VCaP (cell line): ENCODE measurements around the gene KRT6A.
"Not testable (repeated sequence)": the region's sequence is repeated elsewhere in the genome, so short reads cannot be mapped to it uniquely, and the experiment has no call there.

Experiments used
- H3K27ac ChIP-seq: fragments of 450-650 bp; 2 replicates; pipeline ENCODE4 v1.5.1; 2017
- TF ChIP-seq, protein P1 (sequence below): fragments of 450-650 bp; conservative IDR thresholded peaks from 2 replicates; pipeline ENCODE4 v1.5.1; 2017; ENCODE audit warnings: mild to moderate bottlenecking, moderate library complexity

Gene KRT6A

DNA sequence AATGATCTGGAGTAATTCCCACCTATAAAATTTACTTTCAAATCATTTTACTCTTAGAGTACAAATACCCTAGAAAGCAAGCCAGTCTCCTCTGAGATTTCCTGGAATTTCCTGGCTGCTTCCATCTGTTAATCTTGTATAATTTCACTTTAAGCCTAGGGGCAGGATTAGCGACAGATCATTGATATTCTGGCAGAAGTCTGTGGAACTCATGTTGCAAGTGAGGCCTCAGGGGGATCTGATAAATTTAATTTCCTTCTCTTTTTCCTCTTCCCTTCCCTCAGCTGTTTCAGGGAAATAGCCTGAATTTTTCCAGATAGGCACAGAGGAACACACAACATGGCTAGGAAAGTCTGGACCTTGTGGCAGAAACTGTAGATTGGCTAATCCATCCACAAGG, 5.9 kb upstream of the KRT6A start:
- TF ChIP-seq, protein P1, sequence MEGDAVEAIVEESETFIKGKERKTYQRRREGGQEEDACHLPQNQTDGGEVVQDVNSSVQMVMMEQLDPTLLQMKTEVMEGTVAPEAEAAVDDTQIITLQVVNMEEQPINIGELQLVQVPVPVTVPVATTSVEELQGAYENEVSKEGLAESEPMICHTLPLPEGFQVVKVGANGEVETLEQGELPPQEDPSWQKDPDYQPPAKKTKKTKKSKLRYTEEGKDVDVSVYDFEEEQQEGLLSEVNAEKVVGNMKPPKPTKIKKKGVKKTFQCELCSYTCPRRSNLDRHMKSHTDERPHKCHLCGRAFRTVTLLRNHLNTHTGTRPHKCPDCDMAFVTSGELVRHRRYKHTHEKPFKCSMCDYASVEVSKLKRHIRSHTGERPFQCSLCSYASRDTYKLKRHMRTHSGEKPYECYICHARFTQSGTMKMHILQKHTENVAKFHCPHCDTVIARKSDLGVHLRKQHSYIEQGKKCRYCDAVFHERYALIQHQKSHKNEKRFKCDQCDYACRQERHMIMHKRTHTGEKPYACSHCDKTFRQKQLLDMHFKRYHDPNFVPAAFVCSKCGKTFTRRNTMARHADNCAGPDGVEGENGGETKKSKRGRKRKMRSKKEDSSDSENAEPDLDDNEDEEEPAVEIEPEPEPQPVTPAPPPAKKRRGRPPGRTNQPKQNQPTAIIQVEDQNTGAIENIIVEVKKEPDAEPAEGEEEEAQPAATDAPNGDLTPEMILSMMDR: no peak
- H3K27ac ChIP-seq: no peak overlapping the region

DNA sequence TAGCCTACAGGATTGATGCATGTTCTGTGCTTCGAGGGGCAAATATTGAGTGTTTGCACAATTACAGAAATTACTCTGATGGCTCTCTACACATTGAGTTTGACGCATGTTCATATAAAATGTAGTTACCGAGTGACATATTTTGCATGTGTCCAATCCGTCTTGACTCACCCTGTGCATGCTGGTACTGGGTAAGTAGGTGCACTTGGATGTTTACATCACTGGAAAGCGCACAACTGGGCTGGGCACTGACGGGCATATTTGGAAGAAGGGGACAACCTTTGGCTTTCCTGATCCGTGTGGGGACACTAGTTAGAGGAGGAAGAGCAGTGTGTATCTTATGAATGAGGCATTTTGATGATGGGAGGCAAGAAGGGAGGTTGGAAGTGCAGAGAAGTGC, 4.9 kb upstream of the KRT6A start:
- no peak overlapping the region for H3K27ac ChIP-seq
- TF ChIP-seq, protein P1: no peak

DNA sequence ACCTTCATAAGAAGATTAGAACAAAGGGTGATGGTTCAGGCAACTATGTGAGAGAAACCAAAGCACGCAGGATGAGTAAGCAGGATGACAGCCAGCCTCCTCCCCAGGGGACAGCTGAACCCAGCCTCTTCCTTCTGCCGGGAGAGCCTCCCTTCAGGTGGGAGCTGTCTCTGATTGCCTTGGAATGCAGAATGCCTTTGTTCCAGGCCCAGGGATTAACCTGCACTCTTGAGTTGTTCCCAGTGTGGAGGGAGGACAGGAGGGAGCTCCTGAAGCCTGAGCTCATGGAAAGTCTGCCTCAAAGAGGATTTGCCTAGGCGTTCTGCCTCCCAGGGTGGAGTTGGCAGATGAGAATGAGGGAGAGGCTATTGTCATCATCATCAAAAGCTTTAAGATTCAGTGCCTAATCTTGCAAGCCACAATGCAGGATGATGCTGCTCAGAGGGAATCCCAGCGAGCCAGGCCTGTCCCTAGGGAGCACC, 3.6 kb upstream of the KRT6A start:
- no peak overlapping the region for H3K27ac ChIP-seq
- TF ChIP-seq, protein P1: no peak

DNA sequence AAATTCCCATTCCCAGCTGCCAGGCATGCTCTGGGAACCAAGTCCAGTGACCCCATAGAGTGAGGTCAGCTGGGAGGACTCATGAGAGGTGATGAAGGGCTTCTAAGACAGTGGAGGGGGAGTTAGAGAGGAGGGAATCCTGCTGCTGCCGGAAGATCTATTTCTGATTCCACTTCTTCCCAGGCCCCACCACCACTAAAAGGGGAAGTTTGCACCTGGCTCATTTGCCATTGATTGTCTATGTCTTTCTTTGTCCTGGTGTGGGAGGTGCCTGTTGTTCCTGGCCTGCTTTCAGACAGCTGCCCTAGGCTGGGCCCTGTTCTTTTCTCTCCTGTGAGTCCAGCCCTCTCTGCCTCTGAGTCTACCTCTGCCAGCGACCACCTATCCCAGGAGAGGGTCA, 3.0 kb upstream of the KRT6A start:
- no peak overlapping the region for H3K27ac ChIP-seq
- TF ChIP-seq, protein P1: no peak

DNA sequence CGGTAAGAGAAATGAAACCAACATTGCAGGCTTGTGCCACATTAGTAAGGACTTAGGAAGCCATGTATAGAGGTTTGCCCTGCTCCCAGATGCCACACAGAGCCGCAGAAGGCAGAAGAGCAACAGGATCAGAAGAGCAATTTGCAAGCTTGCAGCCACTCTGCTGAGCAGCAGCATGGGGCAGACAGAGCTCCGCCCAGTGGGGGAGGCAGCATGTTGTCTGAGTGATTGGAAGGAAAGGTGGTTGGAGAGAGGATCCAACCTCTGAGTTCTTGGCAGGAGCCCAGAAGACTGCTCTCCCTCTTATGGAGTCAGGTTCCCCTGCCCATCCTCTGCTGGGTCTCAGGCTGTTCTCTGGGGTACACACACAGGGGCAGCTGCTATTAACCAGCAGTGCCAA, 2.3 kb upstream of the KRT6A start:
- no peak overlapping the region for H3K27ac ChIP-seq
- TF ChIP-seq, protein P1: no peak

DNA sequence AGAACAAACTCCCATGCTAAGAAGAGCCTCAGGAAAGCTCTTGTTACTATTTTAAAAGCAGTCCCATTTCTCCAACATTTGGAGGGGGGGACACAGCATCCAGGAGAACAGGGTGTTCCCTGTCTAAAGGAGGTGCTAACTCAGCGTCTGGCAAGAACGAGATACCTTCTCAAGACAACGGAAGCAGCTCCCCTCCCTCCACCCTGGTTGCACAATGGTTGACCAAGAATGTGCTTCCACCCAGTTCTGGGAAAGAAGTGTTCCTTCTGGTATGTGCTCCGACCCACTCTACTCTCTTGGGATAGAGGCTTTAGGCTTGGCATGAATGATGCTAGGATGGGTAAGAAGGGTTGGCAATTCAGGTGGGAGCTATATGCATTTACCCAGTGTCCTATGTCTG, 1.5 kb upstream of the KRT6A start:
- TF ChIP-seq, protein P1: no peak
- no peak overlapping the region for H3K27ac ChIP-seq

DNA sequence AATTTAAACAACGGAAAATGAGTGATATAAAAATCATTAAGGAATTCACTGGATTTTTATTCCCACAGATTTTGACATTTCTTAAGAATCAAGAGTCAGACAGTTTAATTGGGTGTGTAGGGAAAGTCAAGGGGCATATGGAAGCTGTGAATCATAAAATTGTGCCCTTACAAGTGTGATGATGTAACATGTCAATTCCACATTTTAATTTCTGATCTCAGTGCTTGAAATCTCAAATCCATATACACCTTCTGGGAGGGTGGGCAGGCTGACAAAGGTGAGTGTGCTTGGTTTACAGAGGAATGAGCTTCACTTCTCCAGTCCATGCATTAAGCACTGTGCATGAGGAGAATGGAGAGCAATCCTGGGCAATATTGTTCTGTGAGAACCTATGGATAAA, 1.0 kb upstream of the KRT6A start:
- no peak overlapping the region for H3K27ac ChIP-seq
- TF ChIP-seq, protein P1: no peak

DNA sequence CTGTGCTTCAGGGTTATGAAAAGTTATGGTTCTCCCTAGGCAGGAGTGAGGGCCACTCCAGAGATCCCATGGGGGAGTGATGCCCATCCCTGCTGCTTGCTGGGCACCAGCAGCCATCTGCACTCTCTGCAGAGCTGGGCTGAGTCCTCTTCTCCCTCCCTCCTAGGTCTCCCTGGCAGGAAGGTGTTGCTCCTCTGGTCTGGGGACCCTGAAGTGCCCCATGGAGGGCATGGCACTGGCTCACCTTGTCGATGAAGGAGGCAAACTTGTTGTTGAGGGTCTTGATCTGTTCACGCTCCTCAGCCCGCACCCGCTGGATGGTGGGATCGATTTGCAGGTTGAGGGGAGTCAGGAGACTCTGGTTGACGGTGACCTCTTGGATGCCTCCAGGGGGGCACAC, 652 bp downstream of the KRT6A start:
- not testable (repeated sequence) for H3K27ac ChIP-seq

DNA sequence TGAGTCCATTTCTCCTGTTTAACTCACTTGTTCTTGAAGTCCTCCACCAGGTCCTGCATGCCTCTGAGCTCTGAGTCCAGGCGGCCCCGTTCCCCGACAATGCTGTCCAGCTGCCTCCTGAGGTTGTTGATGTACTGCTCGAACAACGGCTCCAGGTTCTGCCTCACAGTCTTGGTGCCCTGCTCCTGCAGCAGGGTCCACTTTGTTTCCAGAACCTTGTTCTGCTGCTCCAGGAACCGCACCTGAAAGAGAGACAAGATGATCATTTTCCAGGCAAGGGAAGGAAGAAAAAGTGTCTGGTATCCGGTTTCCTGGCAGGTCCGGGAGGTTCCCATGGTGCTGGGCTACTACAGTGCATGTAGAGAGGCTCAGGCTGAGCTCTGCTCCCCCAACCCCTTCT, 1.6 kb downstream of the KRT6A start:
- H3K27ac ChIP-seq: not testable (repeated sequence)
